Astrocyte (in vitro differentiated cells and primary cell): ENCODE results near the gene NEURL1. TPM values are rescaled to one million over a fixed set of nuclear protein-coding genes. Genes with fewer than 3 reads are reported as not detected.

Experiments used
- DNase-seq: peaks from one replicate; pipeline ENCODE4 v3.0.0-alpha.2; 2010; ENCODE audit warnings: low read depth
- FAIRE-seq: peaks from 2 replicates; lab custom pipeline; 2011; peaks lifted over from hg19 to GRCh38; lab: Jason Lieb, UNC
- H2AFZ ChIP-seq: 2 replicates; pipeline ENCODE4 v1.6.0; 2012; ENCODE audit warnings: low read depth, low read length, inconsistent platforms
- H3K27ac ChIP-seq: 2 replicates; pipeline ENCODE4 v1.5.1; 2011; ENCODE audit warnings: low read depth, low read length, inconsistent platforms
- H3K27me3 ChIP-seq: 2 replicates; pipeline ENCODE4 v1.6.0; 2011; ENCODE audit warnings: low read length, inconsistent platforms; ENCODE audit not compliant: insufficient read depth
- H3K36me3 ChIP-seq: 2 replicates; pipeline ENCODE4 v1.5.1; 2011; ENCODE audit warnings: low read length, inconsistent platforms; ENCODE audit not compliant: insufficient read depth
- H3K4me1 ChIP-seq: 2 replicates; pipeline ENCODE4 v1.5.1; 2011; ENCODE audit warnings: low read length, inconsistent platforms; ENCODE audit not compliant: insufficient read depth
- H3K4me2 ChIP-seq: 2 replicates; pipeline ENCODE4 v1.6.0; 2012; ENCODE audit warnings: low read length, inconsistent platforms
- H3K4me3 ChIP-seq: 2 replicates; pipeline ENCODE4 v1.5.1; 2011; ENCODE audit warnings: low read depth, mild to moderate bottlenecking, low read length, inconsistent platforms; ENCODE audit not compliant: insufficient read depth
- H3K79me2 ChIP-seq: 2 replicates; pipeline ENCODE4 v1.6.0; 2012; ENCODE audit warnings: mild to moderate bottlenecking, low read length, inconsistent platforms; ENCODE audit not compliant: insufficient read depth
- H3K9ac ChIP-seq: 2 replicates; pipeline ENCODE4 v1.6.0; 2012; ENCODE audit warnings: mild to moderate bottlenecking, low read length, inconsistent platforms
- H3K9me3 ChIP-seq: 2 replicates; pipeline ENCODE4 v1.5.1; 2012; ENCODE audit warnings: low read depth, mild to moderate bottlenecking, low read length, inconsistent platforms; ENCODE audit not compliant: insufficient read depth
- H4K20me1 ChIP-seq: 2 replicates; pipeline ENCODE4 v1.6.0; 2012; ENCODE audit warnings: low read length, inconsistent platforms; ENCODE audit not compliant: insufficient read depth
- H3K27ac Mint-ChIP-seq: one replicate; pipeline ENCODE4 v1.8.0; 2021; ENCODE audit warnings: mild to moderate bottlenecking, mixed read lengths; ENCODE audit not compliant: unreplicated experiment
- H3K27me3 Mint-ChIP-seq: one replicate; pipeline ENCODE4 v1.8.0; 2021; ENCODE audit warnings: low read depth, mixed read lengths; ENCODE audit not compliant: unreplicated experiment
- H3K36me3 Mint-ChIP-seq: one replicate; pipeline ENCODE4 v1.8.0; 2021; ENCODE audit warnings: low read depth, mixed read lengths; ENCODE audit not compliant: unreplicated experiment
- H3K4me1 Mint-ChIP-seq: one replicate; pipeline ENCODE4 v1.8.0; 2021; ENCODE audit warnings: low read depth, mixed read lengths; ENCODE audit not compliant: unreplicated experiment
- H3K4me3 Mint-ChIP-seq: one replicate; pipeline ENCODE4 v1.8.0; 2021; ENCODE audit warnings: mild to moderate bottlenecking, moderate library complexity, mixed read lengths; ENCODE audit not compliant: unreplicated experiment
- H3K9me3 Mint-ChIP-seq: one replicate; pipeline ENCODE4 v1.8.0; 2021; ENCODE audit warnings: mild to moderate bottlenecking, mixed read lengths; ENCODE audit not compliant: unreplicated experiment
- CTCF ChIP-seq: IDR thresholded peaks from 2 replicates; pipeline ENCODE4 v1.5.1; 2011; ENCODE audit warnings: low read depth, mild to moderate bottlenecking, inconsistent platforms, low read length, moderate library complexity; ENCODE audit not compliant: insufficient read depth
- EZH2 ChIP-seq: IDR thresholded peaks from 2 replicates; pipeline ENCODE4 v1.6.1; 2012; ENCODE audit warnings: mild to moderate bottlenecking, low read length, inconsistent platforms; ENCODE audit not compliant: insufficient read depth
- total RNA-seq: library from RNA; stranded (reverse); gene quantifications from 2 replicates; pipeline ENCODE4 v1.2.1, GENCODE V29; 2021

NEURL1 gene
- total RNA-seq, 1 donor from 2014 or later = 1.5 TPM

GRCh38 chr10:103547391-103547946 lies 54.0 kb downstream of the NEURL1 start:
- Histone ChIP-seq H2AFZ (no peak overlapping the region), H3K27me3 (peaks cover 70% of the 10 kb centered on the region), H3K4me1 (peaks cover 8% of the 10 kb centered on the region), H3K9me3 (peaks cover 22% of the 10 kb centered on the region), H3K36me3 (no peaks in the 10 kb centered on the region), H4K20me1 (no peaks in the 10 kb centered on the region), H3K9ac (no peak overlapping the region), H3K79me2 (no peaks in the 10 kb centered on the region), H3K4me3 (no peak overlapping the region), H3K4me2 (no peak overlapping the region), H3K27ac (no peak overlapping the region)
- Mint-ChIP-seq H3K4me3 (no peak overlapping the region), H3K27me3 (peaks cover 75% of the 10 kb centered on the region), H3K9me3 (peaks cover 8% of the 10 kb centered on the region), H3K27ac (peak overlapping the region; percentile 26), H3K36me3 (no peaks in the 10 kb centered on the region), H3K4me1 (peaks cover 8% of the 10 kb centered on the region)
- TF ChIP-seq CTCF = no peak
- no peak for TF ChIP-seq EZH2
- DNase-seq = no peak
- FAIRE-seq = no peak

GRCh38 chr10:103548006-103548405 lies 54.5 kb downstream of the NEURL1 start:
- no peak overlapping the region for H3K27ac Mint-ChIP-seq
- H3K9me3 Mint-ChIP-seq = peaks cover 8% of the 10 kb centered on the region
- no peak overlapping the region for H2AFZ ChIP-seq

DNA sequence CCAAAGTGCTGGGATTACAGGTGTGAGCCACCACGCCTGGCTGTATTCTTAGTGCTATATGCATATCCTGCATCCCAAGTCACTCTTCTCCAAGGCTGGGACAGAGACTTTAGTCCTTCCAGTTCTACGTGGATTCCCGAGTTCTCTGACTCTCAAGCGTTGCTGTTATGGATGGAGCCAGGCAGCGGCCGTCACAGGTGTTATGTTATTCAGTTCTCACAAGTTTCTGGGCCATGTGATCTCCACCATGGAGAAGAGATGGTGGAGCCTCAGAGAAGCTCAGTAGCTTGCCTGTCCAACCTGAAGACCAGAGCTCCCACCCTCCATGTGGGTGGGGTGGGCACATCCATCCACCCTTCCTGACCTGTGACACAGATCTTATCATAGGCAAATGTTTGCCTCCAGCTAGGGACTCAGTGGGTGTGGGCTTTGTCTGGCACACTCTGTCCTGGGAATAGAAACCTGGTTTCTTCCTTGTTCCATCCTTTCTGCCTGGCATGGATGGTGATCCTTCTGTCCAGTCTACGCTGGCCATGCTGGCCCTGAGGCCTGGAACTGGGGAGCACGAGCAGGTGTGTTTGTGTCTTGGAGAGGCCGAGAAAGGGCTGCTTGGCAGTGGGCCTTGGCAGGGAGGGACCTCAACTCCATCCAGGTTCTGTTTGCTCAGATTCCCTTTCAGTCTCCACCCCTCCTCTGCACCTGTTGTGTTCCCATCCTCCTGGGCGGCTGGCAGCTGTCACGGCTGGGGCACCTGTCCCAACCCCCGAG lies 55.3 kb downstream of the NEURL1 start:
- H3K27me3 Mint-ChIP-seq = peaks cover 81% of the 10 kb centered on the region
- TF ChIP-seq EZH2 (no peak), CTCF (no peak)
- H3K27ac Mint-ChIP-seq = no peak overlapping the region
- no peaks in the 10 kb centered on the region for H3K4me1 Mint-ChIP-seq
- Histone ChIP-seq H3K27ac (no peak overlapping the region), H3K4me2 (no peak overlapping the region), H3K79me2 (no peaks in the 10 kb centered on the region), H3K9me3 (peaks cover 27% of the 10 kb centered on the region), H2AFZ (no peak overlapping the region), H3K36me3 (no peaks in the 10 kb centered on the region), H3K4me1 (no peaks in the 10 kb centered on the region), H4K20me1 (no peaks in the 10 kb centered on the region), H3K27me3 (peaks cover 57% of the 10 kb centered on the region), H3K4me3 (no peak overlapping the region), H3K9ac (no peak overlapping the region)
- H3K9me3 Mint-ChIP-seq = peaks cover 6% of the 10 kb centered on the region
- H3K4me3 Mint-ChIP-seq = no peak overlapping the region
- DNase-seq (no peak), FAIRE-seq (no peak)
- H3K36me3 Mint-ChIP-seq = no peaks in the 10 kb centered on the region

More at GRCh38 chr10:103548006-103548405, 54.5 kb downstream of the NEURL1 start:
- Histone ChIP-seq H3K4me3 (no peak overlapping the region), H3K4me2 (no peak overlapping the region), H3K9me3 (peaks cover 27% of the 10 kb centered on the region), H3K27ac (no peak overlapping the region), H3K79me2 (no peaks in the 10 kb centered on the region), H3K4me1 (peaks cover 3% of the 10 kb centered on the region), H3K36me3 (no peaks in the 10 kb centered on the region), H3K27me3 (peaks cover 65% of the 10 kb centered on the region), H3K9ac (no peak overlapping the region), H4K20me1 (no peaks in the 10 kb centered on the region)
- H3K4me1 Mint-ChIP-seq = peaks cover 4% of the 10 kb centered on the region
- no peak overlapping the region for H3K4me3 Mint-ChIP-seq
- FAIRE-seq (no peak), DNase-seq (no peak)
- peaks cover 78% of the 10 kb centered on the region for H3K27me3 Mint-ChIP-seq
- no peak for TF ChIP-seq EZH2
- H3K36me3 Mint-ChIP-seq = no peaks in the 10 kb centered on the region
